Body of pancreas (tissue), 4 donors: ENCODE data around the gene OSBPL5.

Source experiments
- CTCF ChIP-seq, 7 experiments: fragments of 450-650 bp in 4 of 7; fragments of 200-600 bp in 3 of 7; sonication (generic) in 3 of 7; IDR thresholded peaks; one replicate each; pipeline ENCODE4 v1.5.1; 2016 to 2019; ENCODE audit warnings: antibody characterized with exemption in 7 of 7
- POLR2A ChIP-seq, 3 donors: fragments of 450-650 bp; IDR thresholded peaks; one replicate each; pipeline ENCODE4 v1.6.1; 2016; ENCODE audit warnings: antibody characterized with exemption in 3 of 3, mild to moderate bottlenecking in 2 of 3

GRCh38 chr11:3122775-3123201, 42.3 kb downstream of the OSBPL5 start:
- no peak for TF ChIP-seq CTCF (IDR thresholded peaks at IDR 0.05)
- TF ChIP-seq POLR2A (IDR thresholded peaks at IDR 0.05) = no peak
